ENCODE data around the gene NT5DC3.
"Not testable (repeated sequence)": the region's sequence is repeated elsewhere in the genome, so short reads cannot be mapped to it uniquely, and the experiment has no call there.

The NT5DC3 gene

DNA sequence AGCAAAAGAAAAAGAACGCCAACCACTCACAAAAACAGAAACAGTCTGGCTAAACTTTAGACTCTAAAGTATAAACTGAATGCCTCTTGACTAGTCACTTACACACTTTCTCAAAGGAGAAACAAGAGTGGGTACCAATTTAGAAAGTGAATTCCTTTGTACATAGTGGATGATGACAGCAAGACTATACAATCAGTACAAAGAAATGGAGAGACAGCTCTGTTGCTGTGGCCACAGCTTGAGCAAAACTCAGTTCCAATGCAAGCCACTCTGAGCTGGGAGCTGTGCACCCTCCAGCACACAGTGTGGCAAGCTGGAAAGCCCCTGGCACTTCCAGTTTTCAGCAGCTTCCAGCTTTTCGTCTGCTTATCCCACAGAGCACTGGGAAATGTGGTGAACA lies 21.7 kb downstream of the NT5DC3 start:
- H3K4me1 ChIP-seq (ENCODE audit: control insufficient read depth, insufficient read depth, low read length): no peaks in the 10 kb centered on the region
- no peaks in the 10 kb centered on the region for H3K9me3 ChIP-seq (ENCODE audit: control insufficient read depth, insufficient read depth, low read length)
- no peak overlapping the region for H3K9ac ChIP-seq (ENCODE audit: low read depth, low read length)
- H3K36me3 ChIP-seq (ENCODE audit: control insufficient read depth, insufficient read depth, low read length): peaks cover 5% of the 10 kb centered on the region; the same call in 1 of the 2 replicates
- no peak overlapping the region for H3K4me3 ChIP-seq (ENCODE audit: low read depth, low read length)
- H3K27ac ChIP-seq (ENCODE audit: low read depth, low read length): no peak overlapping the region
- no peaks in the 10 kb centered on the region for H3K27me3 ChIP-seq (ENCODE audit: control insufficient read depth, insufficient read depth, low read length)

- Histone ChIP-seq H3K9me3 (ENCODE audit: control insufficient read depth, insufficient read depth, low read length) (no peaks in the 10 kb centered on the region), H3K4me3 (ENCODE audit: low read depth, low read length) (no peak overlapping the region), H3K9ac (ENCODE audit: low read depth, low read length) (no peak overlapping the region), H3K27ac (ENCODE audit: low read depth, low read length) (no peak overlapping the region), H3K27me3 (ENCODE audit: control insufficient read depth, insufficient read depth, low read length) (no peaks in the 10 kb centered on the region), H3K36me3 (ENCODE audit: control insufficient read depth, insufficient read depth, low read length) (peaks cover 19% of the 10 kb centered on the region), H3K4me1 (ENCODE audit: control insufficient read depth, insufficient read depth, low read length) (no peaks in the 10 kb centered on the region)
These were observed 23.2 kb downstream of the NT5DC3 start for GRCh38 chr12:103817791-103818190.

DNA sequence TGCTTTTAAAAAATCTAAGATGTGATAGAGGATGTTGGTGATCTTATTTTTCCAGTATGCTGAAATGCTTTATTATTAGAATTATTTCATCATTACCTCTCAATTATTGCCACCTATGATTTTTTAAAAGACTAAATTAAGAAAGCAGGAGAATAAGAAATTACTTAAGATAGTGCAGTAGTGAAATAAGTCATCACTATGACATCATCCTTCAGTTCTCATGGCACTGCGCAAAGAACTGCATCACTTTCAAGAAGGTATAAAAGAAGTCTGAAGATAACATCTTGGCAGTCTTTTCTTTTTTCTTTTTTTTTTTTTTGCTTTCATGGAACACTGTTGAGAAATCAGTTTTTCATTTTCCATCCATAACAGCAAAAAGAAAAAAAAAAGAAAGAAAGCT lies 24.4 kb downstream of the NT5DC3 start:
- Histone ChIP-seq H3K27me3 (ENCODE audit: control insufficient read depth, insufficient read depth, low read length) (no peaks in the 10 kb centered on the region), H3K36me3 (ENCODE audit: control insufficient read depth, insufficient read depth, low read length) (peaks cover 26% of the 10 kb centered on the region), H3K27ac (ENCODE audit: low read depth, low read length) (no peak overlapping the region), H3K9ac (ENCODE audit: low read depth, low read length) (no peak overlapping the region), H3K9me3 (ENCODE audit: control insufficient read depth, insufficient read depth, low read length) (no peaks in the 10 kb centered on the region), H3K4me1 (ENCODE audit: control insufficient read depth, insufficient read depth, low read length) (no peaks in the 10 kb centered on the region), H3K4me3 (ENCODE audit: low read depth, low read length) (no peak overlapping the region)

DNA sequence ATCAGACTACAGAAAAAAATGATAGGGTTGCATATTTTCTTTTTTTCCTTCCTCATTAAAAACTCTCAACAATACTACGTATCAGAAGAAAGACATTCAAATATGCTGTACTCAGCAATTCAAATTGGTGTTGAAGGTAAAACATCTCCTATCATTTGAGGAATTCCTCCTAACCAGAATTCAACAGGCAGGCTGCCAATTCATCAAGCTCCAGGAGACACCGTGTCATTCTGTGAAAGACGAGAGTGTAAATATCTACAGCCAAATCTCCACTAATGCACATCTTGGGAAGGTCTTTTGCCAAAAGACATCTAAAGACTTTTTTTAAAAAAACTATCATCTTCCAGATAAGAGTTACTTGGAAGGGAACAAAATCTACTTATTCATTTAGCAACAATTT lies 26.6 kb downstream of the NT5DC3 start:
- Histone ChIP-seq H3K36me3 (ENCODE audit: control insufficient read depth, insufficient read depth, low read length) (peaks cover 26% of the 10 kb centered on the region), H3K9me3 (ENCODE audit: control insufficient read depth, insufficient read depth, low read length) (no peaks in the 10 kb centered on the region), H3K4me3 (ENCODE audit: low read depth, low read length) (no peak overlapping the region), H3K9ac (ENCODE audit: low read depth, low read length) (no peak overlapping the region), H3K27ac (ENCODE audit: low read depth, low read length) (no peak overlapping the region), H3K4me1 (ENCODE audit: control insufficient read depth, insufficient read depth, low read length) (no peaks in the 10 kb centered on the region), H3K27me3 (ENCODE audit: control insufficient read depth, insufficient read depth, low read length) (no peaks in the 10 kb centered on the region)

- Histone ChIP-seq H3K27ac (ENCODE audit: low read depth, low read length) (no peak overlapping the region), H3K9me3 (ENCODE audit: control insufficient read depth, insufficient read depth, low read length) (no peaks in the 10 kb centered on the region)
These were observed 27.1 kb downstream of the NT5DC3 start for GRCh38 chr12:103813949-103814348.

DNA sequence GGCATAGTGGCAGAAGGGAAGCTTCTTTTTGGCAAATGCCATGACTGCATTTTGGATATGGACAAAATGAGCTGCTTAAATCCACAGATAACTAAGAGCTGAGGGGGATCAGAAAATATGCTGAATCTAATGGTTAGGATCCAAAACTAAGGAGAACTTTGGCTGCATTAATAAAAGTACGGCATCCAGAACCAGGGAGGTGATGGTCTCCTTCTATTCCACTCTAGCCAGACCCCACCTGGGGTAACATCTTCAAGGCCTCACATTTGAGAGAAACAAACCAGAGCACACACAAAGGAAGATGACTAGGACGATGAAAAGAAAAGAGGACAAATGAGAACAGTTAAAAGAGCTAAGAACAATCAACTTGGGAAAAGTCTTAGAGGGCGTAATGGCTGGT lies 27.6 kb downstream of the NT5DC3 start:
- Histone ChIP-seq H3K4me1 (ENCODE audit: control insufficient read depth, insufficient read depth, low read length) (no peaks in the 10 kb centered on the region), H3K4me3 (ENCODE audit: low read depth, low read length) (no peak overlapping the region), H3K27ac (ENCODE audit: low read depth, low read length) (no peak overlapping the region), H3K9ac (ENCODE audit: low read depth, low read length) (no peak overlapping the region), H3K27me3 (ENCODE audit: control insufficient read depth, insufficient read depth, low read length) (no peaks in the 10 kb centered on the region), H3K36me3 (ENCODE audit: control insufficient read depth, insufficient read depth, low read length) (peaks cover 26% of the 10 kb centered on the region), H3K9me3 (ENCODE audit: control insufficient read depth, insufficient read depth, low read length) (no peaks in the 10 kb centered on the region)

More at GRCh38 chr12:103813949-103814348, 27.1 kb downstream of the NT5DC3 start:
- H3K27me3 ChIP-seq (ENCODE audit: control insufficient read depth, insufficient read depth, low read length): no peaks in the 10 kb centered on the region
- no peak overlapping the region for H3K9ac ChIP-seq (ENCODE audit: low read depth, low read length)
- no peak overlapping the region for H3K4me3 ChIP-seq (ENCODE audit: low read depth, low read length)
- H3K36me3 ChIP-seq (ENCODE audit: control insufficient read depth, insufficient read depth, low read length): peaks cover 26% of the 10 kb centered on the region
- no peaks in the 10 kb centered on the region for H3K4me1 ChIP-seq (ENCODE audit: control insufficient read depth, insufficient read depth, low read length)

DNA sequence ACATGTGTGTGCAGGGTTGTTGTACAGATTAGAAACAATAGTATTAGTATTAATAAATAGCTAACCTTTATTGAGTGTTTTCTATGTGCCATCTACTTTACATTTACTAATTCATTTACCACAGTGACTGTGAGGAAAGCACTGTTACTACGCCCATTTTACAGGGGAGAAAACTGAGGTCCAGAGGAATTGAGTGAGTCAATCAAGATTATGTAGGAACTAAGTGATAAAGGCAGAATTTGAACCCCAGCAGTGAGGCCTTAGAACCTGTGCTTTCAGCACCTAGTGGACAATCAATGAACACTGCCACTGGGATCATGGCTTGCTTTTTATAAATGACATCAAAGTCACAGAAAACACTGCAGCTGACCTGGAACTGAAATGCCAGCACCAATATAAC lies 28.2 kb downstream of the NT5DC3 start:
- Histone ChIP-seq H3K4me1 (ENCODE audit: control insufficient read depth, insufficient read depth, low read length) (no peaks in the 10 kb centered on the region), H3K27ac (ENCODE audit: low read depth, low read length) (no peak overlapping the region), H3K4me3 (ENCODE audit: low read depth, low read length) (no peak overlapping the region), H3K36me3 (ENCODE audit: control insufficient read depth, insufficient read depth, low read length) (peaks cover 26% of the 10 kb centered on the region), H3K27me3 (ENCODE audit: control insufficient read depth, insufficient read depth, low read length) (no peaks in the 10 kb centered on the region), H3K9ac (ENCODE audit: low read depth, low read length) (no peak overlapping the region), H3K9me3 (ENCODE audit: control insufficient read depth, insufficient read depth, low read length) (no peaks in the 10 kb centered on the region)

GRCh38 chr12:103811791-103812190 lies 29.2 kb downstream of the NT5DC3 start:
- H3K36me3 ChIP-seq (ENCODE audit: control insufficient read depth, insufficient read depth, low read length): peaks cover 26% of the 10 kb centered on the region
- H3K27me3 ChIP-seq (ENCODE audit: control insufficient read depth, insufficient read depth, low read length): no peaks in the 10 kb centered on the region
- no peak overlapping the region for H3K4me3 ChIP-seq (ENCODE audit: low read depth, low read length)
- no peaks in the 10 kb centered on the region for H3K9me3 ChIP-seq (ENCODE audit: control insufficient read depth, insufficient read depth, low read length)
- H3K27ac ChIP-seq (ENCODE audit: low read depth, low read length): no peak overlapping the region
- H3K9ac ChIP-seq (ENCODE audit: low read depth, low read length): no peak overlapping the region
- no peaks in the 10 kb centered on the region for H3K4me1 ChIP-seq (ENCODE audit: control insufficient read depth, insufficient read depth, low read length)

- Histone ChIP-seq H3K4me3 (ENCODE audit: low read depth, low read length) (no peak overlapping the region), H3K9ac (ENCODE audit: low read depth, low read length) (no peak overlapping the region), H3K9me3 (ENCODE audit: control insufficient read depth, insufficient read depth, low read length) (no peaks in the 10 kb centered on the region), H3K36me3 (ENCODE audit: control insufficient read depth, insufficient read depth, low read length) (peaks cover 31% of the 10 kb centered on the region), H3K27me3 (ENCODE audit: control insufficient read depth, insufficient read depth, low read length) (no peaks in the 10 kb centered on the region), H3K4me1 (ENCODE audit: control insufficient read depth, insufficient read depth, low read length) (0 out of 2 replicates have a peak, but pooled peaks cover 1% of the 10 kb centered on the region), H3K27ac (ENCODE audit: low read depth, low read length) (no peak overlapping the region)
These were observed 30.9 kb downstream of the NT5DC3 start for GRCh38 chr12:103810111-103810510.

- H3K9ac ChIP-seq (ENCODE audit: low read depth, low read length); H3K4me3 ChIP-seq (ENCODE audit: low read depth, low read length); H3K27me3 ChIP-seq (ENCODE audit: control insufficient read depth, insufficient read depth, low read length); H3K27ac ChIP-seq (ENCODE audit: low read depth, low read length); H3K9me3 ChIP-seq (ENCODE audit: control insufficient read depth, insufficient read depth, low read length); H3K4me1 ChIP-seq (ENCODE audit: control insufficient read depth, insufficient read depth, low read length): not testable (repeated sequence)
- peaks cover 29% of the 10 kb centered on the region for H3K36me3 ChIP-seq (ENCODE audit: control insufficient read depth, insufficient read depth, low read length)
These were observed 31.4 kb downstream of the NT5DC3 start for GRCh38 chr12:103809639-103810038.

DNA sequence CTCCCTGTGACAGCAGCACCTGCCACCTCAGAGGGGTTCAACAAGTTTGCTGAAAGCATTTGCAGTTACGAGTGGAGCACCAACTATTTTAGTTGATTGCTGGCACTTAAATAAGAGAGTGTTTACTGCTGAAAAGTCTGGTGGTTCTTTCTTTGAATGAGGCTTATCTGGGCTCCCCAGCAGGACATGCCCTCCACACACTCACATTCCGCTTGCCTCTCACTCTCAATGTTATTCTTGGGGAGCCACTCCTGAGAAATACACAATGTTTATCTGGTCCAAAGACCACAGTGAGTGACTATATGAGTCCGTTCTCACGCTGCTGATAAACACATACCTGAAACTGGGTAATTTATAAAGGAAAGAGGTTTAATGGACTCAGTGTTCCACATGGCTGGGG lies 31.9 kb downstream of the NT5DC3 start:
- Histone ChIP-seq H3K9ac (ENCODE audit: low read depth, low read length) (no peak overlapping the region), H3K27ac (ENCODE audit: low read depth, low read length) (no peak overlapping the region), H3K4me1 (ENCODE audit: control insufficient read depth, insufficient read depth, low read length) (0 out of 2 replicates have a peak, but pooled peaks cover 4% of the 10 kb centered on the region), H3K4me3 (ENCODE audit: low read depth, low read length) (no peak overlapping the region), H3K36me3 (ENCODE audit: control insufficient read depth, insufficient read depth, low read length) (peaks cover 24% of the 10 kb centered on the region), H3K9me3 (ENCODE audit: control insufficient read depth, insufficient read depth, low read length) (no peaks in the 10 kb centered on the region), H3K27me3 (ENCODE audit: control insufficient read depth, insufficient read depth, low read length) (no peaks in the 10 kb centered on the region)
